ENCODE results near the gene HNRNPF.

The HNRNPF gene

GRCh38 chr10:43419997-43420368 lies 11.0 kb upstream of the HNRNPF start:
- no peaks in the 10 kb centered on the region for H3K9me3 ChIP-seq (replicated peaks; ENCODE audit: insufficient read depth, low read length)
- H3K4me1 ChIP-seq (ENCODE audit: low read length) = peaks cover 16% of the 10 kb centered on the region
- no peaks in the 10 kb centered on the region for H3K79me2 ChIP-seq (ENCODE audit: low read length)
- peak overlapping the region; percentile 90 for H2AFZ ChIP-seq (ENCODE audit: low read length)
- peak overlapping the region; percentile 92 for H3K9ac ChIP-seq (ENCODE audit: low read length)
- H3F3A ChIP-seq (ENCODE audit: insufficient read depth, low read length) = peaks cover 22% of the 10 kb centered on the region
- H3K4me3 ChIP-seq (ENCODE audit: low read length) = peak overlapping the region; percentile 56
- H3K27ac ChIP-seq (ENCODE audit: low read length) = peak overlapping the region; percentile 98
- H3K4me2 ChIP-seq (ENCODE audit: low read depth, low read length) = peak overlapping the region; percentile 75; the same call in 1 of the 2 replicates
- H3K9me2 ChIP-seq (replicated peaks; ENCODE audit: insufficient read depth, low read length) = no peaks in the 10 kb centered on the region
- H3K27me3 ChIP-seq (replicated peaks; ENCODE audit: insufficient read depth, low read length) = no peaks in the 10 kb centered on the region
- H3K36me3 ChIP-seq (replicated peaks; ENCODE audit: insufficient read depth, low read length) = no peaks in the 10 kb centered on the region
- no peak for DNase-seq
- TF ChIP-seq CTCF (IDR thresholded peaks at IDR 0.05; ENCODE audit: low read length) (no peak), EZH2phosphoT487 (IDR thresholded peaks at IDR 0.05; ENCODE audit: low read length) (no peak), EZH2 (optimal IDR thresholded peaks at IDR 0.05; ENCODE audit: low read depth, low read length) (no peak)
- no peaks in the 10 kb centered on the region for H4K20me1 ChIP-seq (ENCODE audit: insufficient read depth, low read length)

GRCh38 chr10:43417950-43418768 lies 9.2 kb upstream of the HNRNPF start:
- H3K27me3 ChIP-seq (replicated peaks; ENCODE audit: insufficient read depth, low read length) = no peaks in the 10 kb centered on the region
- H3K36me3 ChIP-seq (replicated peaks; ENCODE audit: insufficient read depth, low read length) = no peaks in the 10 kb centered on the region
- H3K9me3 ChIP-seq (replicated peaks; ENCODE audit: insufficient read depth, low read length) = no peaks in the 10 kb centered on the region
- H3K27ac ChIP-seq (ENCODE audit: low read length) = peak overlapping the region; percentile 12; the same call in 1 of the 2 replicates
- peak overlapping the region; percentile 29; the same call in 1 of the 2 replicates for H3K4me2 ChIP-seq (ENCODE audit: low read depth, low read length)
- peak overlapping the region; percentile 69; the same call in 1 of the 2 replicates for H2AFZ ChIP-seq (ENCODE audit: low read length)
- H3F3A ChIP-seq (ENCODE audit: insufficient read depth, low read length) = peaks cover 22% of the 10 kb centered on the region
- no peak overlapping the region for H3K4me3 ChIP-seq (ENCODE audit: low read length)
- no peaks in the 10 kb centered on the region for H3K79me2 ChIP-seq (ENCODE audit: low read length)
- H3K9ac ChIP-seq (ENCODE audit: low read length) = no peak overlapping the region; the same call in 1 of the 2 replicates
- H4K20me1 ChIP-seq (ENCODE audit: insufficient read depth, low read length) = no peaks in the 10 kb centered on the region
- no peak for TF ChIP-seq EZH2 (optimal IDR thresholded peaks at IDR 0.05; ENCODE audit: low read depth, low read length)
- TF ChIP-seq EZH2phosphoT487 (IDR thresholded peaks at IDR 0.05; ENCODE audit: low read length) = no peak
- TF ChIP-seq CTCF (IDR thresholded peaks at IDR 0.05; ENCODE audit: low read length) = no peak
- peaks cover 16% of the 10 kb centered on the region for H3K4me1 ChIP-seq (ENCODE audit: low read length)
- peak; percentile 41 for DNase-seq
- H3K9me2 ChIP-seq (replicated peaks; ENCODE audit: insufficient read depth, low read length) = no peaks in the 10 kb centered on the region

DNA sequence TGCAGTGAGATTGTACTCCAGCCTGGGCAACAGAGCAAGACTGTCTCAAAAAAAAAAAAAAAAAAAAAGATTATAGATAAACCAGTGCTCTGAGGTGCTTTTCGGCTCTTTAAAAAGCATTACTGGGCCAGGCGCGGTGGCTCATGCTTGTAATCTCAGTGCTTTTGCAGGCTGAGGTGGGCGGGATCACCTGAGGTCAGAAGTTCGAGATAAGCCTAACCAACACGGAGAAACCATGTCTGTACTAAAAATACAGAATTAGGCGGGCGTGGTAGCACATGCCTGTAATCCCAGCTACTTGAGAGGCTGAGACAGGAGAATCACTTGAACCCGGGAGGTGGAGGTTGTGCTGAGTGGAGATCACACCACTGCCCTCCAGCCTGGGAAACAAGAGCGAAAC lies 6.6 kb upstream of the HNRNPF start:
- no peak overlapping the region for H3K4me3 ChIP-seq (ENCODE audit: low read length)

More for the DNA sequence above, 6.6 kb upstream of the HNRNPF start:
- no peaks in the 10 kb centered on the region for H4K20me1 ChIP-seq (ENCODE audit: insufficient read depth, low read length)
- H3K27me3 ChIP-seq (replicated peaks; ENCODE audit: insufficient read depth, low read length) = no peaks in the 10 kb centered on the region
- peaks cover 11% of the 10 kb centered on the region for H3F3A ChIP-seq (ENCODE audit: insufficient read depth, low read length)
- H3K27ac ChIP-seq (ENCODE audit: low read length) = no peak overlapping the region
- DNase-seq = no peak
- H3K9me2 ChIP-seq (replicated peaks; ENCODE audit: insufficient read depth, low read length) = no peaks in the 10 kb centered on the region
- H2AFZ ChIP-seq (ENCODE audit: low read length) = no peak overlapping the region
- H3K79me2 ChIP-seq (ENCODE audit: low read length) = no peaks in the 10 kb centered on the region
- no peak overlapping the region for H3K4me2 ChIP-seq (ENCODE audit: low read depth, low read length)
- TF ChIP-seq CTCF (IDR thresholded peaks at IDR 0.05; ENCODE audit: low read length) = no peak
- TF ChIP-seq EZH2 (optimal IDR thresholded peaks at IDR 0.05; ENCODE audit: low read depth, low read length) = no peak
- TF ChIP-seq EZH2phosphoT487 (IDR thresholded peaks at IDR 0.05; ENCODE audit: low read length) = no peak
- H3K36me3 ChIP-seq (replicated peaks; ENCODE audit: insufficient read depth, low read length) = no peaks in the 10 kb centered on the region
- peaks cover 16% of the 10 kb centered on the region for H3K4me1 ChIP-seq (ENCODE audit: low read length)
- no peak overlapping the region for H3K9ac ChIP-seq (ENCODE audit: low read length)
- H3K9me3 ChIP-seq (replicated peaks; ENCODE audit: insufficient read depth, low read length) = no peaks in the 10 kb centered on the region
